Endothelial cell (in vitro differentiated cells): ENCODE measurements around the gene TRIM26. TPM values are rescaled to one million over a fixed set of nuclear protein-coding genes. Genes with fewer than 3 reads are reported as not detected.
A peak's percentile ranks its signal among the peaks of the same experiment; 100 is the strongest.

ENCODE experiments used
- DNase-seq: peaks from one replicate; pipeline ENCODE4 v3.0.0; 2021; ENCODE audit warnings: low spot score
- H3K27ac Mint-ChIP-seq: one replicate; pipeline ENCODE4 v1.8.0; 2021; ENCODE audit warnings: mixed read lengths, inconsistent platforms; ENCODE audit not compliant: unreplicated experiment
- H3K27me3 Mint-ChIP-seq: one replicate; pipeline ENCODE4 v1.8.0; 2021; ENCODE audit warnings: mild to moderate bottlenecking, moderate library complexity, mixed read lengths, inconsistent platforms; ENCODE audit not compliant: unreplicated experiment
- H3K36me3 Mint-ChIP-seq: one replicate; pipeline ENCODE4 v1.8.0; 2021; ENCODE audit warnings: mild to moderate bottlenecking, low read depth, mixed read lengths, inconsistent platforms; ENCODE audit not compliant: unreplicated experiment
- H3K4me1 Mint-ChIP-seq: one replicate; pipeline ENCODE4 v1.8.0; 2021; ENCODE audit warnings: mild to moderate bottlenecking, mixed read lengths, inconsistent platforms; ENCODE audit not compliant: unreplicated experiment
- H3K4me3 Mint-ChIP-seq: one replicate; pipeline ENCODE4 v1.8.0; 2021; ENCODE audit warnings: mild to moderate bottlenecking, mixed read lengths, inconsistent platforms; ENCODE audit not compliant: unreplicated experiment
- H3K9me3 Mint-ChIP-seq: one replicate; pipeline ENCODE4 v1.8.0; 2021; ENCODE audit warnings: mixed read lengths, inconsistent platforms; ENCODE audit not compliant: unreplicated experiment
- total RNA-seq: library from RNA; stranded (reverse); fragmentation: NEBNext Ultra II Directional; extraction: Animal tissue kit (Norgen Biotek cat#: 25700); gene quantifications from one replicate; pipeline ENCODE4 v1.2.1, GENCODE V29; 2021; ENCODE audit not compliant: unreplicated experiment
- TF ChIP-seq, protein P1 (sequence below): fragments of 200-600 bp; sonication (generic); IDR thresholded peaks from one replicate; pipeline ENCODE4 v1.5.0; 2021; ENCODE audit warnings: antibody characterized with exemption; ENCODE audit not compliant: unreplicated experiment

The TRIM26 gene
- total RNA-seq, 1 donor from 2014 or later, result 27.1 TPM

DNA sequence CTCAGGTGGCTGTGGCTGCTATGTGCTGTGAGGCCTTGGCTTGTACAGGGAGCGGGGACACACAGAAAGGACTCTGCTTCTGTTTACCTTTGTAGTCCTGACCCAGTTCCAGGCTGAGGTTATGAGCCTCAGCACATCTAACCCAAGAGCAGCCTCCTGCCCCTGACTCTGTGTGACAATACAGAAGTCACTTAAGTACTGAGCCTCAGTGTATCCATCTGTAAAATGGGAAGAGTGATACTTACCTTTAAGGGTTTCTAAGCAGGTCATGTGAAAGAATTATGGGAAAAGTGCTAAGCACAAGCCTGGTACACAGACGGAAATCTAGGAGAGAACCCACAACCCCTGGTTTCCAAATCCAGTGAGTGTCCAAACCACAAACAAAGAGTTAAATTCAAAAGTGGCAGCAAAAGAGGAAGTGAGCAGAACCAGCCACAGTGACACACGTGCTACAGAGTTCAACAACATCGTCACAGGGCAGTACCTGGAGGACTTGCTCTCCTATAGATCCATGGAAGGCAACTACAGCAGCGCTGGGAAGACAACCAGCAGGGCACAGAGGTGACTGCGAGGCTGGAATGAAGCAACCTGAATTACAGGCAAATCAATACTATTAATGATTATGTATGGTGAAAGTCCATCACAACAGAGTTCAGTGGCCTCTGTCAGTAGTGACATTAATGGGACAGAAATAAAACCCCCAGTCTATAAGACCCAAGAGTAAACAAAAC is 12.5 kb downstream of the TRIM26 start:
- H3K4me1 Mint-ChIP-seq, result peaks cover 4% of the 10 kb centered on the region
- H3K9me3 Mint-ChIP-seq, result no peaks in the 10 kb centered on the region
- H3K27ac Mint-ChIP-seq, result peak overlapping the region; percentile 37
- TF ChIP-seq, protein P1, sequence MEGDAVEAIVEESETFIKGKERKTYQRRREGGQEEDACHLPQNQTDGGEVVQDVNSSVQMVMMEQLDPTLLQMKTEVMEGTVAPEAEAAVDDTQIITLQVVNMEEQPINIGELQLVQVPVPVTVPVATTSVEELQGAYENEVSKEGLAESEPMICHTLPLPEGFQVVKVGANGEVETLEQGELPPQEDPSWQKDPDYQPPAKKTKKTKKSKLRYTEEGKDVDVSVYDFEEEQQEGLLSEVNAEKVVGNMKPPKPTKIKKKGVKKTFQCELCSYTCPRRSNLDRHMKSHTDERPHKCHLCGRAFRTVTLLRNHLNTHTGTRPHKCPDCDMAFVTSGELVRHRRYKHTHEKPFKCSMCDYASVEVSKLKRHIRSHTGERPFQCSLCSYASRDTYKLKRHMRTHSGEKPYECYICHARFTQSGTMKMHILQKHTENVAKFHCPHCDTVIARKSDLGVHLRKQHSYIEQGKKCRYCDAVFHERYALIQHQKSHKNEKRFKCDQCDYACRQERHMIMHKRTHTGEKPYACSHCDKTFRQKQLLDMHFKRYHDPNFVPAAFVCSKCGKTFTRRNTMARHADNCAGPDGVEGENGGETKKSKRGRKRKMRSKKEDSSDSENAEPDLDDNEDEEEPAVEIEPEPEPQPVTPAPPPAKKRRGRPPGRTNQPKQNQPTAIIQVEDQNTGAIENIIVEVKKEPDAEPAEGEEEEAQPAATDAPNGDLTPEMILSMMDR, result no peak
- H3K36me3 Mint-ChIP-seq, result peaks cover 20% of the 10 kb centered on the region
- peaks cover 2% of the 10 kb centered on the region for H3K27me3 Mint-ChIP-seq
- DNase-seq, result no peak
- H3K4me3 Mint-ChIP-seq, result no peak overlapping the region

DNA sequence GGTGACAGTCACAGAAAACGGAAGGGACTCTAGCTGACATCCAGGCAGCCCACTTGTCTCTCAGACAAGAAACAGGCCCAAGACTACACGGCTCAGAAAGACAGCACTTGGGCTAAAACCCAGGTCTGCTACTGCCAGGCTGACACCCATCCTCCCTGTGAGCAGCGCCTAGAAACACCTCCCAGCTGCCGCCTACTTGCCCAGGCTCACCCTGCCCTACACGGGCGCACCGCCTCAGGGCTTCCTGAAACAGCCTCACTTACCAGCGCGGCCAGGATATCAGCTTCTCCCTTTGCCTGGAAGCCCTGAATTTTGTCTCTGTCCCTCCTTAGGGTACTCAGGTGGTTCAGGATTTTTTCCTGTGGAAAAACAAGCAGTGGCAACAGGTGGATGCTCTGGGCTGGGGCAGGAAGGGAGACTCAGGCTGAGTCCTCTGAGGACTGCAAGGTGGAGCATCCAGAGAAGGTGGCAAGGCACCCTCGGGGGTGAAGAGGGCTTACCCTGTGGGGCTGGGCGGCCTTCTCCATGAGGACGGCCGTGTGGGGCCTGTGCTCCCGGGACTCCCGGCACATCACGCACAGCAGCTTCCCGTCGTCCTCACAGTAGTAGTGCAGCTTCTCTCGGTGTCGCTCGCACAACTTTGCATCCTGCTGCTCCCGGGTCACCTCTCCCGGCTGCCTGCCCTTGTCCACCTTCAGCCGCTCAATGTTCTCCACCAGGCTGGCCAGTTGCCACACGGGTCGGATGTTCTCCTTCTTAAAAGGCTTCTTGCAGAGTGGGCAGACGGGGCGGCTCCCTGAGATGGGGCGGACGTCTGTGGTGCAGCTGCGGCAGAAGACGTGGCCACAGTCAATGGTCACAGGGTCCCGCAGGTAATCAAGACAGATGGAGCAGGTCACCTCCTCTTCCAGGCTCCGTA is 14.8 kb downstream of the TRIM26 start:
- H3K27me3 Mint-ChIP-seq, result peaks cover 2% of the 10 kb centered on the region
- no peak for DNase-seq
- H3K4me3 Mint-ChIP-seq, result no peak overlapping the region
- H3K27ac Mint-ChIP-seq, result no peak overlapping the region
- TF ChIP-seq, protein P1, result no peak
- no peaks in the 10 kb centered on the region for H3K9me3 Mint-ChIP-seq
- peaks cover 20% of the 10 kb centered on the region for H3K36me3 Mint-ChIP-seq
- peaks cover 4% of the 10 kb centered on the region for H3K4me1 Mint-ChIP-seq

DNA sequence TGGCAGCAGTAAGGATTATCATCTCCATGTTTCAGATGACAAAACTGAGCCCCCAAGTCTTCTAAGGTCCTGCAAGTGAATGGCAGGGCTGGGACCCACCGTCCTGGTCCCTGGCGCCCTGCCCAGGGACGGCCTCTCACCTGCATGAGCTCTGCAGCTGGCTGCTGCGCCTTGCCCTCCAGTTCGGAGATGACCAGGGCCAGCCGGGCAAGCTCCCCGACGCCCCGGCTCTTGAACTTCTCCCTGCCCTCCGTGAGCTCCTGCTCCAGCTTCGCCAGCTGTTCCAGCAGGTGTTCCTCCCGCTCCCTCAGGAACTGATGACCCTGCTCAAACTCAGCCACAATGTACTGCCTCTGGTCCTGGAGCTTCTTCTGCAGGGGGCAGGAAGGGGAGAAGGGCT is 16.8 kb downstream of the TRIM26 start:
- no peaks in the 10 kb centered on the region for H3K9me3 Mint-ChIP-seq
- H3K27ac Mint-ChIP-seq, result no peak overlapping the region
- H3K4me1 Mint-ChIP-seq, result peaks cover 4% of the 10 kb centered on the region
- no peak overlapping the region for H3K4me3 Mint-ChIP-seq
- TF ChIP-seq, protein P1, result no peak
- H3K36me3 Mint-ChIP-seq, result peaks cover 23% of the 10 kb centered on the region
- no peak for DNase-seq
- peaks cover 2% of the 10 kb centered on the region for H3K27me3 Mint-ChIP-seq

DNA sequence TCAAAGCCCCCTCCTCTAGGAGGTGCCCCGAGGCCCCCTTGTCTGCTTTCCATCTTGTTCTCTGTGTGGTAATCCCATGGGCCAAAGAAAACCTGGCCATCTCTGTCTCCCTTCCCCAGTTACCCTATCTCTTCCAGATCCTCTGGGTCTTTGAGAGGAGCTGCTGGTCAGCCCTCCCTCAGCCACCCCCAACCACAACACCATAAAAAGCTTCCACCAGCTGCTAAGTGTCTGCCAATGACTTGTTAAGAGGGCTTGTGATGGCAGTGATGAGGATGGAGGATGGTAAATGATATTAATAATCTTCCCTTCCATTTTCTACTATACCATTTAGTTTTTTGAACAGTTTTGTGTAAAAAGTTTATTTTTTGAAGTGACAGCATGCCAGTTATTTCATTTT is 17.3 kb downstream of the TRIM26 start:
- Mint-ChIP-seq H3K4me3 (no peak overlapping the region), H3K36me3 (peaks cover 27% of the 10 kb centered on the region), H3K9me3 (no peaks in the 10 kb centered on the region), H3K27ac (no peak overlapping the region), H3K27me3 (peaks cover 2% of the 10 kb centered on the region), H3K4me1 (peaks cover 4% of the 10 kb centered on the region)
- TF ChIP-seq, protein P1, result no peak
- DNase-seq, result no peak
